Stimulated activated CD4-positive, alpha-beta T cell treated with anti-CD3 and anti-CD28 coated beads, Interleukin-4, amount 100 ng/mL, for 24 hours (primary cell): ENCODE data around the gene DNAH9.

Source experiments
- DNase-seq: peaks from one replicate; pipeline ENCODE4 v3.0.0-alpha.2; 2020

Gene DNAH9

GRCh38 chr17:11690681-11691080, 92.4 kb downstream of the DNAH9 start:
- DNase-seq: no peak

- DNase-seq: no peak
These were observed 94.4 kb downstream of the DNAH9 start for GRCh38 chr17:11692688-11693087.

- DNase-seq: no peak
These were observed 95.0 kb downstream of the DNAH9 start for GRCh38 chr17:11693284-11693683.

- no peak for DNase-seq
These were observed 102.4 kb downstream of the DNAH9 start for GRCh38 chr17:11700668-11701067.

DNA sequence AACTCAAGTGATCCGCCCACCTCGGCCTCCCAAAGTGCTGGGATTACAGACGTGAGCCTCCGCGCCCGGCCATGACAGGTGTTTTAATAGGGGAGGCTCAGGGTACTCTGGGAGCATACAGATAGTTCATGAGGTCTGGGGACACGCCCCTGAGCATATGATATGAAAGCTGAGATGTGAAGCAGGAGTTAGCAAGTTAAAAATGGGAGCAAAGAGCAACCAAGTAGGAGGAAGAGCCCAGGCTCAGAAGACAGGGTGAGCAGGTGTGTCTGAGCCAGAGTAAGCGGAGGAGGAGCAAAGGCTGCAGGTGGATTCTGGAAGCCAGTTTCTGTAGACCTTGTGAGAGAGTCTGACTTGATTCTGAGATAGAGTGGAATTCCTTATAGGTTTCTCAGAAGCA, 103.6 kb downstream of the DNAH9 start:
- DNase-seq: no peak

- no peak for DNase-seq
These were observed 105.8 kb downstream of the DNAH9 start for GRCh38 chr17:11704041-11704440.

DNA sequence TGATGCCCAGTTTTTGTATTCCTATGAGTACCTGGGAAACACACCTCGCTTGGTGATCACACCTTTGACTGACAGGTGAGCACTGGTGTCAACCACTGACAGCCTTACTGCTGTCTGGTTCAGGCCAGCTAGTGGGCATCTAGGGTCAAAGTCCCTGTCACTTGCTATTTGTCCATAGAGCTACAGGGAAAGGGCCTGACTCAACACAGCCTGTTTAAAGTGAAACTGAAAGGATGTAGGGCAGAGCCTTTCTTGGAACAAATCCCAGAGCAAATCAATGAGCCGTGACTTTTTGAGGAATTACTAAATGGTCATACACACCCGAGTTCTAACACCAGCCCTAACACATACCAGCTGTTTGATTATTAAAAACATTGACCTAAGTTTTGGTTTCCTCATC, 106.8 kb downstream of the DNAH9 start:
- DNase-seq: no peak

DNA sequence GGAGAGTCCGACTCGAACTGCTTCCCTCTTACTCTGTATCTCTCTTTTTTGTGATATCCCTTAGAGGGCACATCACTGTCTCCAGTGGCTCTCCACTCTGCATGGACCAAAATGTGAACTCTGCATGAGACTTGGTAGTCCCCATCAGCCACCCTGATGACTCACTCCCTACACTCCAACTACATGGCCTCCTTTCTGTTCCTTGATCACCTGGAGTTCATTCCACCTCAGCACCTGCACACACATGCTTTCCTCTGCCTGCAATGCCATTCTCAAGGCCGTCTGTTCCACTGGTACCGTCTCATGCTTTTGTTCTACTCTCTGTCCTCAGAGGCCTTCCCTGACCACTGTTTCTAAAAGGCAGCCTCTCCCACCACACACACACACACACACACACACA, 109.3 kb downstream of the DNAH9 start:
- no peak for DNase-seq

- no peak for DNase-seq
These were observed 114.2 kb downstream of the DNAH9 start for GRCh38 chr17:11712456-11712855.

DNA sequence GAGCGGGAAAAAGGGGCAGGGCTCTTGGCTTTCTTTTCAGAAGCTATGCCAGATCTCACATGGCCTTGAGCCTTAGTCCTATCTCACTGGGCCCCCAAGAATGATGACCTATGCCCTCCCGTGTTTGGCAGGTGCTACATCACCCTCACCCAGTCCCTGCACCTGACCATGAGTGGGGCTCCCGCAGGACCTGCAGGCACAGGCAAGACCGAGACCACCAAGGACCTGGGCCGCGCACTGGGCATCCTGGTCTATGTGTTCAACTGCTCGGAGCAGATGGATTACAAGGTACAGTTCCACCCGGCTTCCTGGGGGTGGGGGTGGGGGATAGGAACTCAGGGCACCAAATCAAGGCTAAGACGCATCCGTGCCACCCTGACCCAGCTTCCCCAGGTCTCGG, 120.9 kb downstream of the DNAH9 start:
- no peak for DNase-seq

DNA sequence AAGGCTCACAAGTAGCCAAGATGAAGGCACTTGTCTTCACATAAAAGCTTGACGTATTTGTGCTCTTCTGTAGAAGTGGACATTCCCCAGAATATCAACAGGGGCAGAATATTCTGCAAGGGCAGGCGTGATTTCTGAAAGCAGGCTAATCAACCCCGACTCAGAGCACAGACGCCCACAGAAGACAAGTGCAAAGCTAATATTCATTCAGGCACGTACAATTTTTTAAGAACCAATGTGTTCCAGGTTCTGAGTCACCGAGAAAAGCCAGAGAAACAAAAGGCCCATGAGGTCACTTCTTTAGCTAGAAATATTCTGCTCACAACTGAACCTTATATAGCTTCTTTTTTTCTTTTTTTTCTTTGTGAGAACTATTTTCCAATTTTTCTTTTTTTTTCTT, 121.6 kb downstream of the DNAH9 start:
- no peak for DNase-seq

- DNase-seq: no peak
These were observed 122.5 kb downstream of the DNAH9 start for GRCh38 chr17:11720816-11721215.

DNA sequence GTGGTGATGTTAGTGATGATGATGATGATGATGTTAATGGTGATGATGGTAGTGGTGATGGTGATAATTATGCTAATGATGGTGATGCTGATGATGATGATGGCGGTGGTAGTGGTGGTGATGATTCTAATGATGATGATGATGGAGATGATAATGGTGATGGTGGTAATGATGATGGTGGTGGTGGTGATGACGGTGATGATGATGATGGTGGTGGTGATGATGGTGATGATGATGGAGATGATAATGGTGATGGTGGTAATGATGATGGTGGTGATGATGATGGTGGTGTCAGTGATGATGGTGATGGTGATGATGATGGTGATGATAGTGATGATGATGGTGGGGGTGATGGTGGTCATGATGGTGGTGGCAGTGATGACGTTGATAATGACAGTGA, 132.5 kb downstream of the DNAH9 start:
- no peak for DNase-seq

DNA sequence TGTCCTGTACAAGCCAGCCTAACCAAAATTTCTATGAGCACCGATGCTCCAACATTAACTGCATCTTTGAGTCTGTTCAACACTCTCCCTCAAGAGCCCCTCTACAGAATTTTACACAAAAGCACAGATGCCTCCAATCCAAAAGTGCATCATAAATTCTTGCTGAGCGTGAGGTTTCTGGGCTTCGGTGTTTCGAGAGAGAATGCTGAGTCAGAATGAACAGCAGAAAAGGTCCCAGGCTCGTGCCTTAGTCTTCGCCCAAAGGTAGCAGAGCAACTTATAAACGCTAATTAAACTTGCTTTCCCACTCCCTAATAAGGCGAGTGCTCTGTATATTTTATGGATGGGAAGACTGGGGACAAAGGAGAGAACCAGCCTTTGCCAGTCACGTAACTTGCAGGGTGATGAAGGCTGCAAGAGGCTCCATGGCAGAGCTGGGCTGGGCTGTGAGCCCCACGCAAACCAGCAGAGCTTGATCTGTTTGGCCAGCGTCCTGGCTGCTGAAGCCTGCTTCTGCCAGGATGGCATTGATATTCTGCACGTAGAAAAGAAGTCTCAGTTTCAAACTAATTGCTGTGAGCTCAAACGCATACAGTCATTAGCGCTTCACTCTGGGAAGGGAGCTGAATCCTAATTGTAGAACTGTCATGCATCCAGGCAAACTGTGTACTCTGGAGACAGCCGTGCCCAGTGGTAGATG, 138.5 kb downstream of the DNAH9 start:
- no peak for DNase-seq

- no peak for DNase-seq
These were observed 139.0 kb downstream of the DNAH9 start for GRCh38 chr17:11737313-11737679.

DNA sequence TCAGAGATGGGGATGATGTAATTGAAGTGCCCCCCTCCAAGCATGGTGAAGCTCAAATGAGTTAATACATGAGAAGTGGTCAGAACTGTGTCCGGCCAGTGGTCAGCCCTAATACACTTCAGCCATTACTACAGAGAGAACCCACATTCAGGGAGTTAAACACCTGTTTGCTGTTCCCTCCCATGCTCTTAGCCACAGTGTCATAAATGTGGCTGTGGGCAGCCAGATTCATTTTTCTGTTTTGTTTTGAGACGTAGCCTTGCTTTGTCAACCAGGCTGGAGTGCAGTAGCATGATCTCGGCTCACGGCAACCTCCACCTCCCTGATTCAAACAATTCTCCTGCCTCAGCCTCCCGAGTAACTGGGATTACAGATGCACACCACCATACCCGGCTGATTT, 139.9 kb downstream of the DNAH9 start:
- DNase-seq: no peak

DNA sequence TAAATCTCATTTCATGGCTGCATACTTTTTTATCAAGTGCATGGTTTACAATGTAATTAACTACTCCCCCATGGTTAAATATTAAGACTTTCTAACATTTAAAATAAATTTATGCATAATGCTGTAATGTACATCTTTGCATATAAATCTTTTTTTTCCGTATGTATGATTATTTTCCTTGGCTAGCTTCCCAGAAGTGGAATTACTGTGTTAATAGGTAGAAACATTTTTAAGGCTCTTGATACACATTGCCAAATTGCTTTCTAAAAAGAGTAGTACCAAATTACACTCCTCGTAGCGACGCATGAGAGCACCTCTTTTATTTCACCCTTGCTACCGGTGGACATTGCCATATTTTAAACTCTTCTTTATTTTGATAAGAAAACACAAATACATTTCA, 141.1 kb downstream of the DNAH9 start:
- no peak for DNase-seq

DNA sequence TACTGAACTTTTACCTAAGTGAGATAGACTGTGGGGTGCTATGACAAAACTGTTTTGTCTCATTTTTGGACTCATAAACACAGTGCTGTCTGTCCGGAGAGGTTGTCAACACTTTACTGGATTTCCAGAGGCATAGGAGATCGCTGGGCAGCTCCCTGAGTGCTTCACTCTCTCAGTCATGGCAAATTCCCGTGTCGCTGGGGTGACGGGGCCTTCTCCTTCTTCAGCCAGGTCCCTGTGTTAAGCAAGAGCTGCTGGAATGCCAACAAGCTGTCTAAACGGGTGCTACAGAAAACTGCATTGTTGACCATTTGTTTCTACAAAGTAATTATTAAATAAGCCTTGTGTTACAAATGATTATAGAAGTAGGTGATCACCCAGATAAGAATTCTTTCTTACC, 141.6 kb downstream of the DNAH9 start:
- DNase-seq: no peak

- no peak for DNase-seq
These were observed 144.6 kb downstream of the DNAH9 start for GRCh38 chr17:11742886-11743285.

GRCh38 chr17:11744696-11745095, 146.4 kb downstream of the DNAH9 start:
- no peak for DNase-seq

- DNase-seq: no peak
These were observed 149.2 kb downstream of the DNAH9 start for GRCh38 chr17:11747441-11747840.

DNA sequence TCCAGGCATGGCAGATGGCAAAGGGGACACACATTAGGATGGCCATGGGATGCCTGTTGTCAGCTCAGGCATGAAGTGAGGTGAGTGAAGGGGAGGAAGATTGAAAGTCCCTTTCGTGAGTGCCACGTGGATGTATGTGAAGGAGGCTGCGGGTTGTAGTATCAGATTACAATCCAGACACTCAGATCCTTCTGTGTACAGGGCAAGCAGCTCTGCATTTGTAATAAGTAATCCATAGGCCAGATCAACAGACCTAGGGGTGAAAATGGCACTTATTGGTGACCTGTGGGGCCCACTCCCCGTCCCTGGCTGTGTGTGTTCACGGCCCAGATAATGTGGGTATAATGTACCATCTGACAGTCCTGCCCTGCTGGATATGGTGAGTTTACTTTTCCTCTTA, 159.5 kb downstream of the DNAH9 start:
- no peak for DNase-seq

DNA sequence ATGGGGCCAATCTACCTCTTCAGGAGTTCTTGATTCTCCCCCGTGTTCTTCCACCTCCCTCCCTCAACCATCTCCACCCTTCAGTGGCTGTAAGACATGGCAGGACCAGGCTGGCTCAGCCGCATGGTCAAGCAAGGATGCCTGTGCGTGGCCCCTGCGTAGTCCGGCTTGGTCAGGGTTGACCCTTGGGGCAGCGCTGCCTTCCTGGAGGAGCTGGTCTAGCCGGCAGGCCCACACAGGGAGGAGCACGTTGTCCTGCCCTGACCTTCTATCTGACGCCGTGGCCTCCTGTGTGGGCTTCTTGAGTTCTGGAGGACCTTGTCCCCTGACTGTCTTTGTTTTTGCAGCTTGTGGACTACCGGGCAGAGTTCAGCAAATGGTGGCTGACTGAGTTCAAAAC, 169.8 kb downstream of the DNAH9 start:
- DNase-seq: no peak

DNA sequence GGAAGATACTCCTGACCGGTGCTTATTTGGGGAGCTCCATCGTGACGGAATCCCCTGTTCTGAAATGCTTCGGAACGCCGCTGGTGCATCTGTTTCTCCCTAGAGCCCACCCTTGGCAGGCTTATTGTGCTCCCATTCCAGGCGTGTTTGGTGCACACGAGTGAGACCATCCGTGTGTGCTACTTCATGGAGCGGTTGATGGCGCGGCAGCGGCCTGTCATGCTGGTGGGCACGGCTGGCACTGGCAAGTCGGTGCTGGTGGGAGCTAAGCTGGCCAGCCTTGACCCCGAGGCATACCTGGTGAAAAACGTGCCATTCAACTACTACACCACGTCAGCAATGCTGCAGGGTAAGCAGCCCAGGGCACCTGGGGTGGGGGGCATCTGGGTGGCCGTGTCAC, 170.7 kb downstream of the DNAH9 start:
- DNase-seq: no peak

- no peak for DNase-seq
These were observed 173.8 kb downstream of the DNAH9 start for GRCh38 chr17:11772031-11772430.

DNA sequence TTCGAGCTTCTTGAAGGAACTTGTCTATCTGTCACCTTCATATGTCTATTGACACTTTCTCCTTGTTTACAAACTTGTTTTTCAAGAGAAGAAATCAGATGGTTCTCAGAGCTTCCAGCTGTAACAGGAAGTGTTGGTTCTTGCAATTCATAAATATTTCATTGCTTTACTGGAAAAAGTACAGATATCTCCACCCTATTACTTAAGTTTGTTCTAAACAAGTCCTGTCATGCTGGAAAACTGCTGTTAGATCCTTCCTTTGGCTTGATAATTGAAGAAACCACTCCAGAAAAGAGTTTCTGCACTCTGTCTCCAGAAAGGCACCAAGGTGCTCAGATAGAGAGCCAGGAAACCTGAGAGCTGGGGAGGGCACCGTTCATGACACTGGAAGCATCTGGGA, 181.6 kb downstream of the DNAH9 start:
- DNase-seq: no peak
